HG03565 (cell line): ENCODE results near the gene FBXO11.

ENCODE experiments used
- ATAC-seq: cut with Tn5 transposase; IDR thresholded peaks from one replicate; pipeline ENCODE4 v1.9.1; 2021; ENCODE audit warnings: mild to moderate bottlenecking, moderate library complexity; ENCODE audit not compliant: unreplicated experiment

FBXO11 gene

DNA sequence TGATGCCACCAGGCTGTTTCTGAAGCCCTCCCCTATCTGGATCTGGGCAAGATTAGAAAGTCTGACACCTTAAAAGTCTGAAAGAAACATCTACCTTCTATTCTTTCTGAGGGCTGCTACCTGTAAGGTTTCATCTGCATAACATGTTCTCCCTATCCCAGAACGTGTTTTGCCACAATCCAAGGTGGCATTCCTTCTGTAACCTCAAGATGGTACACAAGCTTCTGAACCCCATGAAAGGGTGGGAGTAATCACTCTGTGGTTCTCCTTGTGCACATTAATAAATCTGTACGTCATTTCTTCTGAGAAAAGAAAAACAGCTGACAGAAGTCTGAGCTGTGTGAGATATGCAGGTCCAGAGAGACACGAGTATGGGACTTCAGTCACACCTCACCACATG lies 165.2 kb downstream of the FBXO11 start:
- ATAC-seq = no peak
